ENCODE results near the gene KIRREL1. TPM values are rescaled to one million over a fixed set of nuclear protein-coding genes. Genes with fewer than 3 reads are reported as not detected.

KIRREL1 gene
- total and polyA plus RNA-seq, 2 of the 8 experiments (the other 6 are each of a cell fraction or from before 2014, with no cell fraction given), result 14.2 to 39.0 TPM

- Histone ChIP-seq H3K27ac (ENCODE audit: low read depth, low read length) (0 out of 2 replicates have a peak overlapping the region, but pooled peaks have one; percentile 9), H3K18ac (ENCODE audit: extremely low read depth, low read length) (no peak overlapping the region), H3K4me3 (ENCODE audit: extremely low read depth in 1 of 4, insufficient read depth in 2 of 4, low read depth in 3 of 4, low read length in 4 of 4) (no peak overlapping the region), H3K14ac (ENCODE audit: insufficient read length) (no peak overlapping the region), H2BK12ac (ENCODE audit: low read depth, low read length) (peak overlapping the region; percentile 41; the same call in 1 of the 2 replicates), H4K8ac (ENCODE audit: extremely low read depth, insufficient read depth, low read length) (no peak overlapping the region), H3K9me3 (ENCODE audit: insufficient read depth in 2 of 2, low read depth in 1 of 2, low read length in 1 of 2) (no peaks in the 10 kb centered on the region), H3K56ac (replicated peaks; ENCODE audit: insufficient read length, low read depth, low read length) (no peak overlapping the region), H3K36me3 (ENCODE audit: control insufficient read depth in 2 of 4, insufficient read depth in 4 of 4, low read length in 3 of 4) (no peaks in the 10 kb centered on the region; a peak in 1 of 8 replicates), H4K20me1 (replicated peaks in 1 of 2; ENCODE audit: control insufficient read depth in 1 of 2, insufficient read depth in 2 of 2, low read length in 2 of 2) (peaks cover 2 to 3% of the 10 kb centered on the region in 2 experiments), H2BK20ac (ENCODE audit: low read length) (no peak overlapping the region), H3K4me1 (replicated peaks in 1 of 4; ENCODE audit: control insufficient read depth in 3 of 4, insufficient read depth in 4 of 4, low read length in 3 of 4) (peaks cover 2 to 19% (median 12%) of the 10 kb centered on the region in 4 experiments), H3K9ac (replicated peaks in 1 of 4; ENCODE audit: extremely low read depth in 1 of 4, low read depth in 3 of 4, low read length in 3 of 4) (no peak overlapping the region), H2AFZ (ENCODE audit: low read length) (no peak overlapping the region), H3K4ac (replicated peaks; ENCODE audit: insufficient read length, low read depth, low read length) (no peak overlapping the region), H2BK5ac (ENCODE audit: low read depth, low read length) (0 out of 2 replicates have a peak overlapping the region, but pooled peaks have one; percentile 48), H2BK120ac (replicated peaks; ENCODE audit: low read depth, low read length) (no peak overlapping the region), H3K79me1 (ENCODE audit: low read depth, low read length) (peaks cover 5% of the 10 kb centered on the region), H4K5ac (ENCODE audit: insufficient read length, low read depth, low read length) (no peak overlapping the region), H3K23me2 (ENCODE audit: low read depth, low read length) (peaks cover 2% of the 10 kb centered on the region; the same call in 1 of the 2 replicates), H3K27me3 (replicated peaks in 1 of 4; ENCODE audit: control insufficient read depth in 3 of 4, extremely low read depth in 1 of 4, insufficient read depth in 3 of 4, low read length in 3 of 4) (no peaks in the 10 kb centered on the region), H3K79me2 (ENCODE audit: control insufficient read depth in 1 of 2, insufficient read depth in 2 of 2, low read length in 2 of 2) (peaks cover 0 to 35% of the 10 kb centered on the region in 2 experiments; a peak in 1 of 4 replicates), H4K91ac (replicated peaks; ENCODE audit: insufficient read length, low read length) (no peak overlapping the region), H2AK5ac (ENCODE audit: low read depth, low read length) (peak overlapping the region; percentile 66; the same call in 1 of the 2 replicates), H2BK15ac (ENCODE audit: low read length) (0 out of 2 replicates have a peak overlapping the region, but pooled peaks have one; percentile 11), H3K4me2 (ENCODE audit: insufficient read depth in 1 of 2, low read depth in 2 of 2, low read length in 2 of 2) (no peak overlapping the region), H3K23ac (ENCODE audit: insufficient read length) (no peak overlapping the region)
- 65% methylated on average over 4 of the region's 4 CpGs; no CpG with 5 or more reads in 1 of the 2 experiments for WGBS, 2 experiments (ENCODE audit: extremely low coverage in 1 of 2, insufficient coverage in 1 of 2, insufficient read length in 1 of 2, insufficient replicate concordance in 2 of 2, low coverage in 1 of 2, low lambda C conversion rate in 2 of 2, missing lambda C conversion rate in 1 of 2)
- FAIRE-seq (no peak), DNase-seq (ENCODE audit: low read depth in 1 of 2, low spot score in 2 of 2) (no peak)
- TF ChIP-seq FOSL1 (IDR thresholded peaks at IDR 0.05; ENCODE audit: insufficient read depth, low read depth, low read length) (no peak), GABPA (IDR thresholded peaks at IDR 0.05; ENCODE audit: borderline replicate concordance, insufficient read depth, low read length) (no peak), SIN3A (conservative IDR thresholded peaks at IDR 0.05 in 1 of 2, IDR thresholded peaks at IDR 0.05 in 1 of 2; ENCODE audit: low read depth in 1 of 2, low read length in 2 of 2) (no peak)
- ChIA-PET CTCF (ENCODE audit: partially characterized antibody) (interaction anchor here (0.9 to 49.0 kb wide), 13 partner anchors 10 to 83 kb away, joined by 3 to 1615 read pairs (median 7); partner anchors contain the start of gene KIRREL1), POLR2A (ENCODE audit: partially characterized antibody) (interaction anchor here (0.8 to 1.9 kb wide), 2 partner anchors 9 to 53 kb away, joined by 3 to 5 read pairs; partner anchors contain the start of gene KIRREL1)
These were observed 53.5 kb downstream of the KIRREL1 start for GRCh38 chr1:158046715-158047510.
